ENCODE data around the gene PHF5A. TPM values are rescaled to one million over a fixed set of nuclear protein-coding genes. Genes with fewer than 3 reads are reported as not detected.
A peak's percentile ranks its signal among the peaks of the same experiment; 100 is the strongest.
"Not testable (repeated sequence)": the region's sequence is repeated elsewhere in the genome, so short reads cannot be mapped to it uniquely, and the experiment has no call there.

PHF5A gene
- total and polyA plus RNA-seq, 7 experiments from 2014 or later = 22.4 to 63.9 (median 31.8) TPM

- Mint-ChIP-seq H3K9me3 (peaks cover 0 to 8% (median 0%) of the 10 kb centered on the region in 11 donors), H3K4me1 (peaks cover 6 to 36% (median 28%) of the 10 kb centered on the region in 7 donors), H3K27me3 (no peaks in the 10 kb centered on the region), H3K27ac (peak overlapping the region; percentile 92 to 97 (median 95)), H3K36me3 (peaks cover 0 to 6% (median 0%) of the 10 kb centered on the region in 5 donors), H3K4me3 (peak overlapping the region; percentile 92 to 98 (median 94))
- intact Hi-C loops (cut with micrococcal nuclease) = loop anchor here (1.0 to 10.0 kb wide), 9 partner anchors 79 to 1401 kb away; partner anchors contain the start of genes CENPM (in 1 of the 2), DESI1 (in 1 of the 2), L3MBTL2 (in 1 of the 2) and MRTFA (in 1 of the 2)
- Histone ChIP-seq H3K4me3 (ENCODE audit: low read length) (peak overlapping the region; percentile 90), H3K27ac (ENCODE audit: low read depth, low read length) (peak overlapping the region; percentile 88), H3K27me3 (ENCODE audit: control insufficient read depth in 2 of 2, insufficient read depth in 2 of 2, low read length in 2 of 2) (no peaks in the 10 kb centered on the region), H3K36me3 (ENCODE audit: control insufficient read depth in 2 of 3, insufficient read depth in 3 of 3, low read length in 3 of 3) (peaks cover 0 to 6% (median 0%) of the 10 kb centered on the region in 3 experiments), H3K9me3 (ENCODE audit: control insufficient read depth in 2 of 3, low read length in 3 of 3) (no peaks in the 10 kb centered on the region), H3K4me1 (ENCODE audit: control insufficient read depth in 2 of 2, insufficient read depth in 2 of 2, low read length in 2 of 2) (peaks cover 7% of the 10 kb centered on the region in 2 donors)
- DNase-seq (peak in 8 of 9 donors; percentile 40 to 60 (median 48)), ATAC-seq (no peak)
- POLR2A ChIA-PET = interaction anchor here (0.6 to 5.2 kb wide), 21 partner anchors 8 to 496 kb away, joined by 3 to 143 read pairs (median 5); partner anchors contain the start of genes ACO2, DESI1, PHF5A and PMM1
- CTCF ChIA-PET = interaction anchor here (0.6 to 1.8 kb wide), 2 partner anchors 23 to 79 kb away, joined by 3 to 5 read pairs; partner anchors contain the start of genes ACO2 and PHF5A
Observed at GRCh38 chr22:41445129-41446056, 23.1 kb downstream of the PHF5A start.

DNA sequence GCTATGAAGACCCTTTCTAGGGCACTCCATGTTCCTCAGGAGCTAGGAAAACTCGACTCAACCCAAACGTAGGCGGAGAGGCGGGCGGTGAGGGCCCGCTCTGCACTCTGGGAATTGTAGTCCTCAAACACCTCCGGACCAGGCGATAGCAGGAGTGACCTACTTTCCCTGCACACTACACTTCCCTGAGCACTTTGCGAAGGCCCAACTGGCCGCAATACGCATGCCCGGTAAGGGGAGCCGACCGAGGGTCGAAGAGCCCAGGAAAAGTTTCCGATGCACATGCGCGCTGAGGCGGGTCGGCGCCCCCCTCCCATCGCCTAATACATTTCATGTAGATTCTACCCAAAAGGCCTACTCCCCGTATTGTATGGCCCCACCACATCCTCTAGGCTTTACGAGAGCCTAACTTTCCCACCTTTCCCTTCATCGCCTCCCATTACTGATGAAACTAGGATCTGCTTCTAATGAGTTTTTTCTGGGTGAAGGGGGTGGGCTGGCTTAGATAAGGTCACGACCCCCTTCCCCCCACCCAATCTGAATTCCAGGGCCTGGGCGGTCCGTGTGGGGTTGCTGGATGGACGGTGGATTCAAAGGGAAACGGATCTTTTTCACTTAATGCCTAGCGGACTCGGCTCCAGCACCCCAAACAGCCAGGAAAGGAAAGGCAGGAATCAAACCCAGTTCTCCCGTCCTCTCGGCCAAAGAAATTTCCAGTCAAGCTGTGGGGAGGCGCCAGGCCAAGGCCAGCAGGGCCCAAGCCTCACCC, 23.9 kb downstream of the PHF5A start:
- peak overlapping the region; percentile 92 to 97 (median 95) for H3K27ac Mint-ChIP-seq
- H3K4me3 Mint-ChIP-seq = peak overlapping the region; percentile 92 to 98 (median 94)
- POLR2A ChIA-PET = interaction anchor here (1.1 to 5.2 kb wide), 11 partner anchors 7 to 496 kb away, joined by 3 to 143 read pairs (median 8); partner anchors contain the start of genes ACO2, PHF5A, PMM1 and TEF
- DNase-seq (peak; percentile 44 to 86 (median 68)), ATAC-seq (peak; percentile 43)
- H3K4me1 Mint-ChIP-seq = peaks cover 6 to 36% (median 28%) of the 10 kb centered on the region in 7 donors
- no peaks in the 10 kb centered on the region for H3K9me3 ChIP-seq (ENCODE audit: control insufficient read depth in 2 of 3, low read length in 3 of 3)
- peak overlapping the region; percentile 88 for H3K27ac ChIP-seq (ENCODE audit: low read depth, low read length)
- peaks cover 0 to 8% (median 0%) of the 10 kb centered on the region in 11 donors for H3K9me3 Mint-ChIP-seq
- H3K27me3 ChIP-seq (ENCODE audit: control insufficient read depth in 2 of 2, insufficient read depth in 2 of 2, low read length in 2 of 2) = no peaks in the 10 kb centered on the region
- no peaks in the 10 kb centered on the region for H3K27me3 Mint-ChIP-seq
- peak overlapping the region; percentile 90 for H3K4me3 ChIP-seq (ENCODE audit: low read length)
- intact Hi-C loops (cut with micrococcal nuclease) = loop anchor here (1.0 to 10.0 kb wide), 11 partner anchors 41 to 1400 kb away; partner anchors contain the start of genes CENPM (in 1 of the 2), DESI1 (in 1 of the 2), L3MBTL2 (in 1 of the 2) and MRTFA (in 1 of the 2)
- peaks cover 7% of the 10 kb centered on the region in 2 donors for H3K4me1 ChIP-seq (ENCODE audit: control insufficient read depth in 2 of 2, insufficient read depth in 2 of 2, low read length in 2 of 2)
- CTCF ChIA-PET = no interaction called here
- H3K36me3 ChIP-seq (ENCODE audit: control insufficient read depth in 2 of 3, insufficient read depth in 3 of 3, low read length in 3 of 3) = peaks cover 0 to 6% (median 0%) of the 10 kb centered on the region in 3 experiments
- H3K36me3 Mint-ChIP-seq = peaks cover 0 to 6% (median 0%) of the 10 kb centered on the region in 5 donors

DNA sequence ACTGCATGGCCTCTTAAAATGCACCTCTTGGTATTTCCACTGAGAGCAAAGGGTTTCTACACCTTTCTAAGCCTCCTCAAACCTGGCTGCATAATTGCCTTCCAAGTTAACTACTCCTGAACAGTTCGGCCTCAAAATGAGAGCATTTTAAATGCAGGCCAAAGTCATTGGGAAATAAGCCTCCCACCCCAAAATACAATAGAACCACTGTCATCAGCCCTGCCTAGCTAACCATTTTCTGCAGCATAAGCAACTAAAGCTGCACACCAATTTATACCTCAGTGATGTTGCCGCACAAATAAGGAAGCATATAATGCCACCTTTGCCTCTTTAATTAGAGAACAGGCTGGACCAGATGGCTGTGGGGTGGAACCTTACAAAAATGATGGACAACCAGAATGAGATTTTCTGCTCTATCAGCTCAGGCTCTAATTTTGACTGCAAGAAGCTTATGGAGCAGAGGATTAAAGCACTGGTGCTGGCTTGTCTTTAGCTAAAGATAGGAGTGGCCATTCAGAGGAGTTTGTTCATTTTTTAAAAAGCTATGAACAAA, 26.2 kb downstream of the PHF5A start:
- CTCF ChIA-PET = no interaction called here
- Mint-ChIP-seq H3K9me3 (peaks cover 0 to 8% (median 0%) of the 10 kb centered on the region in 11 donors), H3K27me3 (no peaks in the 10 kb centered on the region), H3K4me3 (peak overlapping the region in 6 of 10 donors; percentile 7 to 98 (median 64)), H3K4me1 (peaks cover 6 to 27% (median 25%) of the 10 kb centered on the region in 7 donors), H3K36me3 (peaks cover 0 to 6% (median 0%) of the 10 kb centered on the region in 5 donors), H3K27ac (peak overlapping the region in 5 of 9 donors; percentile 14 to 51 (median 45))
- Histone ChIP-seq H3K9me3 (ENCODE audit: control insufficient read depth in 2 of 3, low read length in 3 of 3) (no peaks in the 10 kb centered on the region), H3K27ac (ENCODE audit: low read depth, low read length) (no peak overlapping the region), H3K4me1 (ENCODE audit: control insufficient read depth in 2 of 2, insufficient read depth in 2 of 2, low read length in 2 of 2) (peaks cover 3 to 7% of the 10 kb centered on the region in 2 donors), H3K4me3 (ENCODE audit: low read length) (no peak overlapping the region), H3K36me3 (ENCODE audit: control insufficient read depth in 2 of 3, insufficient read depth in 3 of 3, low read length in 3 of 3) (peaks cover 0 to 3% (median 0%) of the 10 kb centered on the region in 3 experiments), H3K27me3 (ENCODE audit: control insufficient read depth in 2 of 2, insufficient read depth in 2 of 2, low read length in 2 of 2) (no peaks in the 10 kb centered on the region)
- intact Hi-C loops (cut with micrococcal nuclease) = loop anchor here (10.0 kb wide), 3 partner anchors 242 to 1398 kb away; partner anchors contain the start of genes CENPM (in 1 of the 2) and SNU13 (in 1 of the 2)
- DNase-seq (no peak), ATAC-seq (no peak)
- POLR2A ChIA-PET = interaction anchor here (0.6 to 1.4 kb wide), 6 partner anchors 20 to 346 kb away, joined by 3 read pairs; no protein-coding TSS in a partner anchor

DNA sequence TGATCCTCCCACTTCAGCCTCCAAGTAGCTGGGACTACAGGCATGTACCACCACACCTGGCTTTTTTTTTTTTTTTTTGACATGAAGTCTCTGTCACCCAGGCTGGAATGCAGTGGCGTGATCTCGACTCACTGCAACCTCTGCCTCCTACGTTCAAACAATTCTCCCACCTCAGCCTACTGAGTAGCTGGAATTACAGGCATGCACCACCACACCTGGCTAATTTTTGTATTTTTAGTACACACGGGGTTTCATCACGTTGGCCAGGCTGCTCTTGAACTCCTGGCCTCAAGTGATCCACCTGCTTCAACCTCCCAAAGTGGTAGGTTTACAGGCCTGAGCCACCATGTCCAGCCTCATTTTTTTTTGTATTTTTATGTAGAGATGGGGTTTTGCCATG, 28.0 kb downstream of the PHF5A start:
- H3K36me3 ChIP-seq (ENCODE audit: control insufficient read depth in 2 of 3, insufficient read depth in 3 of 3, low read length in 3 of 3) = peaks cover 0 to 15% (median 7%) of the 10 kb centered on the region in 3 experiments
- intact Hi-C loops (cut with micrococcal nuclease) = loop anchor here (10.0 kb wide), 3 partner anchors 244 to 1396 kb away; partner anchors contain the start of genes CENPM (in 1 of the 2) and SNU13 (in 1 of the 2)
- H3K9me3 ChIP-seq (ENCODE audit: control insufficient read depth in 2 of 3, low read length in 3 of 3); H3K9me3 Mint-ChIP-seq; CTCF ChIA-PET; H3K4me1 ChIP-seq (ENCODE audit: control insufficient read depth in 2 of 2, insufficient read depth in 2 of 2, low read length in 2 of 2); H3K27me3 Mint-ChIP-seq; H3K4me3 Mint-ChIP-seq; H3K27me3 ChIP-seq (ENCODE audit: control insufficient read depth in 2 of 2, insufficient read depth in 2 of 2, low read length in 2 of 2); H3K27ac ChIP-seq (ENCODE audit: low read depth, low read length); H3K27ac Mint-ChIP-seq; ATAC-seq; H3K4me3 ChIP-seq (ENCODE audit: low read length); DNase-seq: not testable (repeated sequence)
- POLR2A ChIA-PET = interaction anchor here (0.6 to 0.7 kb wide), 2 partner anchors 262 to 1609 kb away, joined by 4 to 6 read pairs; no protein-coding TSS in a partner anchor
- peaks cover 0 to 12% (median 10%) of the 10 kb centered on the region in 5 donors for H3K36me3 Mint-ChIP-seq
- peaks cover 2 to 34% (median 25%) of the 10 kb centered on the region in 7 donors for H3K4me1 Mint-ChIP-seq

DNA sequence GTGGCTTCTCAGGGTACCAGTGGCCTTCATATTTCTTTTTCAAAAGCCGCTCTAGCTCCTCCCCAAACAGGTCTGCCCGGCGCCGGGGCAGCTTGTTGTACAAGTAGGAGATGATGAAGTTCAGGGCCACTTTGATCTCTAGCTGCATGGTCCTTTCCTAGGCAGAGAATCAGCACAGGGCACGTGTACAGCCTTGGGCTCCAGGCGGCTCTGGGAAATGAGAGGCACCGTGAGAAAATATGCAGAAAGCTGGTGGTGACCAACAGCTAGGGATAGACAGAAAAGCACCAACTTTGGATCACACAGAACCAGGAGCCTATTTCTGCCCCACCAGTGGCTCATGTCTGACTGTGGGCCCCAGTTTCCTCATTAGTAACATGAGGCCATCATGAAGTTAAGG, 31.3 kb downstream of the PHF5A start:
- H3K36me3 ChIP-seq (ENCODE audit: control insufficient read depth in 2 of 3, insufficient read depth in 3 of 3, low read length in 3 of 3) = peaks cover 0 to 34% (median 12%) of the 10 kb centered on the region in 3 experiments
- intact Hi-C loops (cut with micrococcal nuclease) = no loop called here
- H3K4me3 Mint-ChIP-seq = peak overlapping the region in 1 of 10 donors; percentile 3
- no peaks in the 10 kb centered on the region for H3K9me3 Mint-ChIP-seq
- peaks cover 0 to 10% (median 6%) of the 10 kb centered on the region in 5 donors for H3K36me3 Mint-ChIP-seq
- H3K27ac ChIP-seq (ENCODE audit: low read depth, low read length) = no peak overlapping the region
- H3K27ac Mint-ChIP-seq = peak overlapping the region in 2 of 9 donors; percentile 12 to 26
- no peaks in the 10 kb centered on the region for H3K27me3 Mint-ChIP-seq
- H3K27me3 ChIP-seq (ENCODE audit: control insufficient read depth in 2 of 2, insufficient read depth in 2 of 2, low read length in 2 of 2) = no peaks in the 10 kb centered on the region
- no peaks in the 10 kb centered on the region for H3K4me1 ChIP-seq (ENCODE audit: control insufficient read depth in 2 of 2, insufficient read depth in 2 of 2, low read length in 2 of 2)
- no peak for ATAC-seq
- POLR2A ChIA-PET = interaction anchor here (0.6 to 2.2 kb wide), 5 partner anchors 8 to 31 kb away, joined by 3 to 14 read pairs (median 7); partner anchors contain the start of genes ACO2, PHF5A and TOB2
- CTCF ChIA-PET = interaction anchor here (1.1 to 1.3 kb wide), 2 partner anchors 25 to 34 kb away, joined by 3 read pairs; no protein-coding TSS in a partner anchor
- peaks cover 0 to 17% (median 11%) of the 10 kb centered on the region in 7 donors for H3K4me1 Mint-ChIP-seq
- H3K4me3 ChIP-seq (ENCODE audit: low read length) = no peak overlapping the region
- H3K9me3 ChIP-seq (ENCODE audit: control insufficient read depth in 2 of 3, low read length in 3 of 3) = no peaks in the 10 kb centered on the region
- no peak for DNase-seq
